Renal cortical epithelial cell (primary cell): ENCODE results near the gene PPIL4. TPM values are rescaled to one million over a fixed set of nuclear protein-coding genes. Genes with fewer than 3 reads are reported as not detected.
A peak's percentile ranks its signal among the peaks of the same experiment; 100 is the strongest.
"Not testable (repeated sequence)": the region's sequence is repeated elsewhere in the genome, so short reads cannot be mapped to it uniquely, and the experiment has no call there.

ENCODE experiments used
- DNase-seq: peaks from one replicate; pipeline ENCODE4 v3.0.0-alpha.2; 2011; ENCODE audit warnings: low read depth
- total RNA-seq: library from RNA; depleted of rRNA; stranded (reverse); fragments of >200 nt; gene quantifications from 2 replicates; pipeline ENCODE4 v1.2.3, GENCODE V29; 2014

The PPIL4 gene
- total RNA-seq, 1 donor from 2014 or later, result 59.0 TPM

DNA sequence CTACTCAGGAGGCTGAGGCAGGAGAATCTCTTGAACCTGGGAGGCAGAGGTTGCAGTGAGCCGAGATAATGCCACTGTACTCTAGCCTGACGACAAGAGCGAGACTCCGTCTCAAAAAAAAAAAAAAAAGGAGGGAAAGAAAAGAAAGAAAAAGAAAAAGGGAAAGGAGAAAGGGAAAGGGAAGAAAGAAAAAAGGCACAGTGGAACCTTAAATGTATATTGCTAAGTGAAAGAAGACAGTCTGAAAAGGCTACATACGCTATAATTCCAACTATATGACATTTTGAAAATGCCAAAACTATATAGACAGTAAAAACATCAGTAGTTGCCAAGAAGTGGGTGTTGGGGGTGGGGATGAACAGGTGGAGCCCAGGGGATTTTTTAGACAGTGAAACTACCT is 16.2 kb downstream of the PPIL4 start:
- no peak for DNase-seq

DNA sequence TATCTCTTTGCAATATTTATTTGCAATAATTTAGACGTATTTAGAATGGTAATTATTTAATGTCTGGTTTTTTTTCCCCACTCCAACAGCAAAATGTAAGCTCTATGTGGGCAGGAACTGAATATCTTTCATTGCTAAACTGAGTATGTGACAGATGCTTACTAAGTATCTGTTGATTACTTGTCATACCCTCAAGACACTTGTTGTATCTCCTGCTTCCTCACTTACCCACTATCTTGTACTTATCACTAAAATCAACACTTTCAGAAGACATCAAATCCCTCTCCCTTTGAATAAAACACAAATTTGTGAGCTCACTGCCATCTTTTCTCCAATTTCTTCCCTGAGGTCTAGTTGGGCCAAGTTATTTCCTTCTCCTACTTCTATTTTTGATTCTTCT is 30.3 kb downstream of the PPIL4 start:
- DNase-seq, result no peak

GRCh38 chr6:149513915-149514314 is 31.9 kb downstream of the PPIL4 start:
- no peak for DNase-seq

DNA sequence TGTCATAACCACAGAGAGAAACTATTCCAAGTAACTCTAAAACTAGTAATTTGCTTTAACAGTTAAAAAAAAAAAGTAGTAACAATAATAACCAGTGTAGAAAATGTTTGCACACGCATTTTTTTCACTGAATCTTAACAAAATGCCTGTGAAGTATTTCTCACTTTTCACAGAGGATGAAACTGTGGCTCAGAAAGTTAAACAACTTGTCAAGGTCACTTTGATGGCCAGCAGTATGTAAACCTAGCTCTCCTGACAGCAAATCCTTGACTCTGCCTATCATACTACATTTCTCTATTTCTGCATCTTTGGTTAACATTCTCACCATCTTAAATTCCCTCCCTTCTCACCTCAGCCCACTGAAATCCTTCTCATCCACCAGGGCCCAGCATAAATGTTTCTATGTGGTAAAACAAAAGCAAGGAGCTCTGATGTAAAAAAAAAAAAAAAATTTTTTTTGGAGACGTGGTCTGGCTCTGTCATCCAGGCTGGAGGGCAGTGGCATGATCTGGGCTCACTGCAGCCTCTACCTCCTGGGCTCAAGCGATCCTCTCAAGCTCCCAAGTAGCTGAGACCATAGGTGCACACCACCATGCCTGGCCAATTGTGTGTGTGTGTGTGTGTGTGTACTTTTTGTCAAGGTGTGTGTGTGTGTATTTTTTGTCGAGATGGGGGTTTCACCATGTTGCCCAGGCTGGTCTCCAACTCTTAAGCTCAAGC is 34.9 kb downstream of the PPIL4 start:
- no peak for DNase-seq

DNA sequence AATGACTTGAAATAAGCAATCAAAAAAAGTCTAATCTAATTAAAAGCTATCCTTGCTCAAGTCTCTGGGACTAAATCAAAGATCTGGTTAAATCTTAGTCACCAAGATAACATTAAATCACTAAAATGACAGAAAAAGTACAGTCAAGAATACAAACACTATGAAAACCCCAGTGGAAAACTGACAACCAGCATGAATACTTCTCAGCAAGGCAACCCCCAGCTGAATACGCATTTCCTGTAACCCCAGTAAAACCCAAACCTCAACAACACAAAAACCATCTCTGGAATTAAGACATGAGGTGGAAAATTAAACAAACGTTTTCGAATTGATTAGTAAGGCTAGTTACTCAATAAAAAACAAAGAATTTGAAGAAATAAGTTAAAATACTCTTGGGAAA is 37.4 kb downstream of the PPIL4 start:
- no peak for DNase-seq

DNA sequence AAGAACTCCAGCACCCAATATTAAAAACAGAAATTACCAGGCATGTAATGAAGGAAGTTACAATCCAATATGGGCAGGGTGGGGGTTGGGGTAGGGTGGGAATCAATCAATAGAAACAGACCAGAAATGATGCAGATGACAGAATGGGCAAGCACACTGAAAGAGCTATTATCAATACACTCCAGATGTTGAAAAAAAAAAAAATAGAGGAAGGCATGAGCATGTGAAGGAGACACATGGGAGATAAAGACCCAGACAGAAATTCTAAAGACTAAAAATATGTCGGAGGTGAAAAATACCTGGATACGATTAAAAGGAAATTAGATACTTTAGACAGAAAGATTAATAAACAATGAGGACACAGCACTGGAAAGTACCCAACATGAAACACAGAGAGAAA is 42.0 kb downstream of the PPIL4 start:
- DNase-seq, result no peak

DNA sequence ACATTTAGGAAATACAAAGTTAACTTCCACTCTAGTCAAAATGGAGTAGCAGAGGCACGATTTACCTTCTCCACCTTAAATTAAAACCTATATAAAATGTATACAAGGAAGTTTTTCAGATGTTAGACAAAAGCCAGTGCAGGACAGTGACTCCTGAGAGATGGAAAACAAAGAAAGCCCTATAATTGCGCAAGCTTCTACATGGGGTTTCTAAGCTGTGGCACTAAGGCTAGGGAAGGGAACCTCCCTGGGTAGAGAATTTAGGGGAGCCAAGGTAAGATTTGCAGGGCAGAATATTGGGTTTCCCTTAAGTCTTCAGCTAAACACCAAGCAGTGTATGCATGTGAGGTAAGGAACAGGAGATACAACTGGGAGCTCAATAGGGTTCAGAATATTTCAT is 42.6 kb downstream of the PPIL4 start:
- DNase-seq, result no peak

DNA sequence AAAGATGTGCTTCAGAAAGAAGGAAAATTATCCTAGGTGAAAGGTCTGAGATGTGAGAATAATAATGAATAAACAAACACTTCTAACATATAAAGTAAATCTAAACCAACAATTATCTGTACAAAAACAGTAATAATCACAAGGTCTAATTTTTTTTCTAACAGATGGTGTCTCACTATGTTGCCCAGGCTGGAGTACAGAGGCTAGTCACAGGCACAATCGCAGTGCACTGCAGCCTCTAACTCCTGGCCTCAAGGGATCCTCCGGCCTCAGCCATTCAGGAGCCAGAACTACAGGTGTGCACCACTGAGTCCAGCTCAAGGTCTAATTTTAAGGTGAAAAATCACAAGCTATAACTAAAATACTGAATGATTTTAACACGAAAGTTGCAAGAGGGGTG is 44.1 kb downstream of the PPIL4 start:
- DNase-seq, result no peak

GRCh38 chr6:149501201-149501600 is 44.6 kb downstream of the PPIL4 start:
- DNase-seq, result no peak

DNA sequence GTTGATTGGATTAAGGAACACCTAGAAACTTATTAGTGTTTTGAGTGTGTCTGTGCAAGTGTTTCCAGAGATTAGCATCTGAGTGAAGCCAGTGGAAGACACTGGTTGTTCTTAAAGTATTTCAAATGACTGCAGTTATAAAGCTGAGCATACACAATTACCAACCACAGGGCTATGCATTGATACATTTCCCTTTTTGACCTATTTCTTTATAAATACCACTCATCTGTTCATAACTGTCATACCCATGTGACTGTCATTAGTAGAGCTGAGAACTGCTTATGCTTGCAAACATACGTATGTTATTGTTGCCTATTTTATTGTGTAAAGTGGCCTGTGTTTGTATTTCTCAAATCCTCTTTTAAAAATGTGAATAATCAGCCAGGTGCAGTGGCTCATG is 45.7 kb downstream of the PPIL4 start:
- DNase-seq, result no peak

- peak; percentile 78 for DNase-seq
Observed at GRCh38 chr6:149499066-149499465, 46.8 kb downstream of the PPIL4 start.

DNA sequence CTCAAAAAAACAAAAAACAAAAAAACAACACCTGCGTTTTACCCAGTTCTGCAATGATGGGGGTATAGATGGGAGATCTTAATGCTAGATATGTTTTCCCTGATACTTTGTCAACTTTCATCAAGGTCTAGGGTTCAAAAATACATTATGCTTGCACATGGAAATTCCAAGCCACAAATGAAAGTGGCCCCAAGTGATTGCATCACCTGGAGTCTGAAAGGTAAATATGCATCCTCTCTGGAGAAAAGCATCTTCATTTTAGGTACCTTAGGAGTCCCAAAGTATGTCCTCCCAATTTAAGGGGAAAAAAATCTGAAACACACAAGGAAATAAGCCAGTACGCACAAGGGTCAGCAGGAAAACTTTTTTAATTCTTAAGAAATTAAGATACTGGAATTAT is 48.5 kb downstream of the PPIL4 start:
- no peak for DNase-seq

DNA sequence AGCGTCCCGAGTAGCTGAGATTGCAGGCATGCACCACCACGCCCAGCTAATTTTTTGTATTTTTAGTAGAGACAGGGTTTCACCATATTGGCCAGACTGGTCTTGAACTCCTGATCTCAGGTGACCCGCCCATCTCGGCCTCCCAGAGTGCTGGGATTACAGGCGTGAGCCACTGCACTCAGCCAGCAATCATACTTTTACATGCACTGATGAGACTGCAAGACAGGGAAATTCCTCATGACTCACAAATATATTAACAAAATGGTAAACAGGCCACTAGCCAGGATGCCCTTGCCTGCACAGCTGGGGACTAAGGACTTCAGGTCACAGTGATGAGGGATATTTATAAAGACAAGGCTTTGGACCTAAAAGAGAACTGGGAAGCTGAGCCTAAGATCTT is 49.2 kb downstream of the PPIL4 start:
- peak; percentile 71 for DNase-seq

GRCh38 chr6:149495349-149496016 is 50.4 kb downstream of the PPIL4 start:
- DNase-seq, result not testable (repeated sequence)

GRCh38 chr6:149494810-149495209 is 51.0 kb downstream of the PPIL4 start:
- DNase-seq, result not testable (repeated sequence)

- DNase-seq, result no peak
Observed at GRCh38 chr6:149493761-149494320, 52.0 kb downstream of the PPIL4 start.

DNA sequence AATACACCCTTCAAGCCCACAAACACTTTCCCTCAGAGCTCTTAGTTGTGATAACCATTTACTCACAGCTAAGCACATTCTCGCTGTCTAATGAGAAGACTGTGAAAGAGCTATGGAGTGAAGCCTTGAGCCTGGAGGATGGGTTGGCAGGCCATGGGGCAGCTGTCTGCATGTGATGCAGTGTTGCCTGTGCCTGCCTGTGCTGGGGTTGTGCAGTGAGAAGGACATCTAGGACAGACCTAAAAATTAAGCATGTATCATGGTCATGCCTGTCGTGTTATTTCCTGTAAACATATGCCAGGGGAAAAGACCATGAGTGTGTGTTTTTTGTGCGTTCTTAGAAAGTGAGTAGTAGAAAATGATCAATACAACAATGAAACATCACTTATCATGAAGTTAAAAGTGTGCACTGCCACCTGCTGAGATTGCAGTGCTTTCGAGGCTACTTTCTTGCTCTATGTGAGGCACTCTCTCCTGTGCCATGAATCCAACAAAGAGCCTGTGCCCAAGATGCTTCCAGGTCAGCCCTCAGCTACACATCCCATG is 53.0 kb downstream of the PPIL4 start:
- DNase-seq, result no peak

DNA sequence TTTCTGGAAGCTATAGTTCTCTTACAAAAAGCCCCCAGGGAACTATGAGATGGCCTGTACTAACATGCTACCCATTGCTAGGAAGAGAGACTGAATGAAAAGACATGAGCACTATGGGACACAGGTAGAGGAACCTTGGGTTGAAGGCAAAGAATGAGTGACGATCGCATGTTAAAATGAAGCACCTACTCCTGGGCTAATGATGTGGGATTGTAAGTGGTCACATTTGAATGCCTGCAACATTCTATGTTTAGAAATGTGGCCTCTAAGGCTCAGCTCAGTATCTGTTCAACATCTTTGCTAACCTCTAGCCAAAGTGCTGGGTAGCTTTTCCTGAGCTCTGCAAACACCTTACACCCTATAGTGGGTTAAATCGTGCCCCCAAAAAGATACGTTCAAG is 55.9 kb downstream of the PPIL4 start:
- no peak for DNase-seq

- no peak for DNase-seq
Observed at GRCh38 chr6:149488815-149489214, 57.0 kb downstream of the PPIL4 start.

- DNase-seq, result no peak
Observed at GRCh38 chr6:149487316-149487715, 58.5 kb downstream of the PPIL4 start.

GRCh38 chr6:149484733-149485700 is 60.8 kb downstream of the PPIL4 start, which contains the start of gene ZC3H12D:
Gene ZC3H12D, minus strand, starts transcription at chr6:149485014. Its CDS starts 10,471 bp downstream, at chr6:149474543.
- peak; percentile 82 for DNase-seq
